HFFc6 (cell line): ENCODE results near the gene AKAP6. TPM values are rescaled to one million over a fixed set of nuclear protein-coding genes. Genes with fewer than 3 reads are reported as not detected.
A peak's percentile ranks its signal among the peaks of the same experiment; 100 is the strongest.

Source experiments
- DNase-seq: peaks from one replicate; pipeline ENCODE4 v3.0.0-alpha.2; 2018
- H3K27ac Mint-ChIP-seq: 2 replicates; pipeline ENCODE4 v1.8.0; 2020; ENCODE audit warnings: mild to moderate bottlenecking, mixed read lengths
- H3K27me3 Mint-ChIP-seq: 2 replicates; pipeline ENCODE4 v1.8.0; 2021; ENCODE audit warnings: mild to moderate bottlenecking, moderate library complexity, mixed read lengths; ENCODE audit not compliant: insufficient read depth
- H3K36me3 Mint-ChIP-seq: 2 replicates; pipeline ENCODE4 v1.8.0; 2021; ENCODE audit warnings: low read depth, mixed read lengths
- H3K4me1 Mint-ChIP-seq: 2 replicates; pipeline ENCODE4 v1.8.0; 2020; ENCODE audit warnings: low read depth, mixed read lengths
- H3K4me3 Mint-ChIP-seq: 2 replicates; pipeline ENCODE4 v1.8.0; 2020; ENCODE audit warnings: mild to moderate bottlenecking, moderate library complexity, mixed read lengths
- H3K9me3 Mint-ChIP-seq: 2 replicates; pipeline ENCODE4 v1.8.0; 2020; ENCODE audit warnings: mild to moderate bottlenecking, mixed read lengths
- total RNA-seq, 6 experiments: library from RNA; stranded (reverse); fragmentation: NEBNext Ultra II Directional; extraction: Animal tissue kit (Norgen Biotek cat#: 25700); gene quantifications; 2 replicates in 1 of 6; 3 replicates in 5 of 6; pipeline ENCODE4 v1.2.3, GENCODE V29; 2021
- TF ChIP-seq, protein P1 (sequence below): fragments of 200-600 bp; sonication (generic); IDR thresholded peaks from 2 replicates; pipeline ENCODE4 v1.5.0; 2021; ENCODE audit warnings: antibody characterized with exemption, mild to moderate bottlenecking

AKAP6 gene
- total RNA-seq, 6 experiments from 2014 or later, result 6.1 to 9.8 (median 6.5) TPM

- peak overlapping the region; percentile 59 for H3K27ac Mint-ChIP-seq
- H3K27me3 Mint-ChIP-seq, result no peaks in the 10 kb centered on the region
- DNase-seq, result peak; percentile 55
Measured at GRCh38 chr14:32567543-32568384, 238.7 kb downstream of the AKAP6 start.

DNA sequence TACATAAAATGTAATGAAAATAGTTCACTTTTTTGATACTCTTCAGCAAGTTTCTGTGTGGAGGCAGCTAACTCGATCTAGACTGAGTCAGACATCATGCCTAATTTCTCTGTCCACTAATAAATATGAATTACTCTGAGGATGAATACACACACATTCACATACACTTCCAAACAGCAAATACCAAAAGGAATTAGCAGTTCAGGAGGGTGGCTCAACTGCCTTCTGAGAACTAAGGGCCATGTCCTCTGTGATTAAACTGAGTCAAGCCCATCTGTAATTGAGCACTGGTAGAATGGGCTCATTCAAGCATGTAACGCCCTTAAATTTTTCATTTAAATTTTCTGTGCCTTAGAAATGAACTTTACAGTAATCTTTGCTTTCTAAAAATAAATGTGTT, 242.5 kb downstream of the AKAP6 start:
- no peak for DNase-seq
- TF ChIP-seq, protein P1, sequence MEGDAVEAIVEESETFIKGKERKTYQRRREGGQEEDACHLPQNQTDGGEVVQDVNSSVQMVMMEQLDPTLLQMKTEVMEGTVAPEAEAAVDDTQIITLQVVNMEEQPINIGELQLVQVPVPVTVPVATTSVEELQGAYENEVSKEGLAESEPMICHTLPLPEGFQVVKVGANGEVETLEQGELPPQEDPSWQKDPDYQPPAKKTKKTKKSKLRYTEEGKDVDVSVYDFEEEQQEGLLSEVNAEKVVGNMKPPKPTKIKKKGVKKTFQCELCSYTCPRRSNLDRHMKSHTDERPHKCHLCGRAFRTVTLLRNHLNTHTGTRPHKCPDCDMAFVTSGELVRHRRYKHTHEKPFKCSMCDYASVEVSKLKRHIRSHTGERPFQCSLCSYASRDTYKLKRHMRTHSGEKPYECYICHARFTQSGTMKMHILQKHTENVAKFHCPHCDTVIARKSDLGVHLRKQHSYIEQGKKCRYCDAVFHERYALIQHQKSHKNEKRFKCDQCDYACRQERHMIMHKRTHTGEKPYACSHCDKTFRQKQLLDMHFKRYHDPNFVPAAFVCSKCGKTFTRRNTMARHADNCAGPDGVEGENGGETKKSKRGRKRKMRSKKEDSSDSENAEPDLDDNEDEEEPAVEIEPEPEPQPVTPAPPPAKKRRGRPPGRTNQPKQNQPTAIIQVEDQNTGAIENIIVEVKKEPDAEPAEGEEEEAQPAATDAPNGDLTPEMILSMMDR, result no peak
- H3K4me1 Mint-ChIP-seq, result peaks cover 32% of the 10 kb centered on the region
- no peaks in the 10 kb centered on the region; the same call in 1 of the 2 replicates for H3K27me3 Mint-ChIP-seq
- H3K4me3 Mint-ChIP-seq, result no peak overlapping the region
- no peaks in the 10 kb centered on the region for H3K9me3 Mint-ChIP-seq
- H3K27ac Mint-ChIP-seq, result no peak overlapping the region
- no peaks in the 10 kb centered on the region for H3K36me3 Mint-ChIP-seq

More at GRCh38 chr14:32567543-32568384, 238.7 kb downstream of the AKAP6 start:
- Mint-ChIP-seq H3K4me1 (peaks cover 45% of the 10 kb centered on the region), H3K9me3 (no peaks in the 10 kb centered on the region), H3K36me3 (no peaks in the 10 kb centered on the region), H3K4me3 (peak overlapping the region; percentile 42)
- TF ChIP-seq, protein P1, result no peak

GRCh38 chr14:32571995-32572866, 243.1 kb downstream of the AKAP6 start:
- Mint-ChIP-seq H3K9me3 (no peaks in the 10 kb centered on the region), H3K27ac (no peak overlapping the region), H3K36me3 (no peaks in the 10 kb centered on the region), H3K4me1 (peaks cover 31% of the 10 kb centered on the region), H3K4me3 (no peak overlapping the region), H3K27me3 (no peaks in the 10 kb centered on the region; the same call in 1 of the 2 replicates)
- no peak for DNase-seq
- TF ChIP-seq, protein P1, result no peak

GRCh38 chr14:32572867-32573150, 243.7 kb downstream of the AKAP6 start:
- DNase-seq, result no peak
- Mint-ChIP-seq H3K4me3 (no peak overlapping the region), H3K27ac (no peak overlapping the region), H3K36me3 (no peaks in the 10 kb centered on the region), H3K4me1 (peaks cover 26% of the 10 kb centered on the region), H3K27me3 (no peaks in the 10 kb centered on the region; the same call in 1 of the 2 replicates), H3K9me3 (no peaks in the 10 kb centered on the region)
- TF ChIP-seq, protein P1, result no peak

DNA sequence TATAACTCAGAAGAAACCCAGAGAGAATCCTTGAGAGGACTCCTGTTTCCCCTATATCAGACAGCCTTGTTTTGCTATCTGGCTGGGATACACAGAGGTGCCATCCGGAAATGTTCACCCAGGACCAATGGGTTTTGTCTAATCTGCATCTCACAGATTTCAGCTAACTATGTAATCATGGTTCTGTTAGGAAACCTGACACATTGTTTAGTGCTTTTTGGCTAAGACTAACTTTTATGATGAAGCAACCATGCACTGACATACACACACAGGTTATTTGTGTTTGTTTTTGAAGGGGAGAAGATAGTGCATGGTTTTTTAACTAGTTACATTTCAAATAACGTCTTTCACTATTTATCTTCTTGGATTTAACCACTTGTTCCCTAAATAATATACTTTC, 245.2 kb downstream of the AKAP6 start:
- Mint-ChIP-seq H3K9me3 (no peaks in the 10 kb centered on the region), H3K27ac (no peak overlapping the region), H3K4me1 (peaks cover 16% of the 10 kb centered on the region), H3K4me3 (no peak overlapping the region), H3K36me3 (no peaks in the 10 kb centered on the region), H3K27me3 (no peaks in the 10 kb centered on the region; the same call in 1 of the 2 replicates)
- no peak for DNase-seq
- TF ChIP-seq, protein P1, result no peak
